Endothelial cell of hepatic sinusoid (primary cell): ENCODE results near the gene PTTG1IP2.

Source experiments
- in situ Hi-C: cut with HindIII; loops from 2 replicates; pipeline ENCODE4 v1.10.0; 2017; ENCODE audit warnings: low sequenced_read_pairs

The PTTG1IP2 gene

DNA sequence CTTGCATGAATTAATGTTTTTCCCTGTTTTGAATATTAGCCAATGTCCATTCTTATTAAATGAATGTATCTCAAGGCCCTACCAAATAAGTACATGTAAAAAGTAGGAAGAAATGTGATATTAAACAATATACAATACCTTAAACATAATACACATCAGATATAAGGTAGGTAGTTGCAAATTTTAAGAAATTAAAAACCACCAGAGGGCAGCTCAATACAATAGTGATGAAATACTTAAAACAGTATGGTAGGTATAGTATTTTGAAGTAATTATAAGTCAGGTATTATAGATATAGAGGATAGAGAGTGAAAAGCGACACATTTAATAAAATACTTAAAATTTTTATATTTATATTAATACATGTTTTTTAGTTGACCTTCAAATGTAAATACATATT lies 83.1 kb downstream of the PTTG1IP2 start:
- in situ Hi-C loops, result no loop called here

DNA sequence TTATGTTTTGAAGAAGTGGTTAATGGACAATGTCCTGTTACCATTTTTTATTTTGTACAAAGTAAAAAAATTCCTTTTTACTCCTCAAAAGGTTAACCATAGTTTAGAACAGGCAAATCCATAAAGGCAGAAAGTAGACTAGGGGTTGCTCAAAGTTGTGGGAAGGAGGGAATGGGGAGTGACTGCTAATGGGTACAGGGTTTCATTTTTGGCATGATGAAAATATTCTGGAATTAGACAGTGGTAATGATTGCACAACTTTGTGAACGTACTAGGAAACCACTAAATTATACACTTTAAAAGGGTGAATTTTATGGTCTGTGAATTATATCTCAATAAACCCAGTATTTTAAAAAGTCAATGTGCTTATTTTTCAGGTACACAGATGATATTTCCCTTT lies 91.3 kb downstream of the PTTG1IP2 start:
- in situ Hi-C loops, result no loop called here
